ENCODE measurements around the gene CLRN1.

Gene CLRN1

DNA sequence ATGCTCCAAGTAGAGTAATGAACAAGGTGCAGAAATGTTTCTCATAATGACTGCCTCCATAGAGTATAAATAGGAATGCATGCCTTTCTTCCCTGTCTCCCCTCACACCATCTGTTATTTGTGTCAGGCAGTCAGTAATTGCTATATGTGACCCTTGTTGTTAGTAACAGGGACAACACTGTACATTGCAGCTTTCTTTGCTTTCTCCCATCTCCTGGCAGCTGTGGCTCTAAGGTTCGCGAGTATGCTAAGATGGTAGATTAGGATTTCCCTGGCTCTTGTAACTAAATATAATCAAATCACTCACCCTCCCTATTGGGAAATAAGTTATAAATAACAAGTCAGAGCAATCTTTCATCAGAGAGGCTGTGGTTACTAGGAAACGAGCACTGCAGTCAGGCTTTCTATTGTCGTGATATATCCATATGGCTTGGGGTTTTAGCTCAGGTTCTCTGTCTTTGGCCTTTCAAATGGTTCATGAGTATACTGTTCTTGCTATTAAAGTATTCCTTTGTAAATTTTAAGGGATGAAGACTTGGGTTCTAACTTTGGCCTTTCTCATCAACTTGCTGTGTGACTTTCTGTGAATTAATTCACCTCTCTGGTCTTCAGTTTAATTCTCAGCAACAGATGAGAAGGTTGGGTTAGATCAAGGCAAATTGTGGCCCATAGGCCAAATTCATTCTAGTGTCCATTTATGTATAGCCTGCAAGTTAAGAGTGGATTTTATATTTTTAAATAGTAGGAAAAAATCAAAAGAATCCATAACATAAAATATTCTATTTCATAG, 59.2 kb downstream of the CLRN1 start:
- DNase-seq: no peak

DNA sequence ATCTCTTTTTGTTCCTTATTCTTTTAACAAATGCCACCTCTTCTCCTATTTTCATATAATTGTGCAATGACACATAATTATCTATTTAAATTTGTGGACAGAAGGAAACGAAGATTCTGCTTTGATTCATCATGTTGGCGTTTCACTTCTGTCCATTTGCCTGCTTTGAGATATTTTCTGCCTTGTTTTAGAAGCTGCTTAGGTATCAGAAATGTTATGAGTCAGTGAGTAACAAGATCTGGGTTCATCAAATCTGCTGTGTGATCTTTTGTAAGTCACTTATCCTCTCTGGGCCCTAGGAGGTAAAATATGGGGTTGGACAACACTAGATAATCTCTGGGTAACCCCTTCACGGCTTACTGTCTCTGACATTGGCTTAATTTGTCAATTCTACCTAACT, 60.0 kb downstream of the CLRN1 start:
- no peak for DNase-seq

DNA sequence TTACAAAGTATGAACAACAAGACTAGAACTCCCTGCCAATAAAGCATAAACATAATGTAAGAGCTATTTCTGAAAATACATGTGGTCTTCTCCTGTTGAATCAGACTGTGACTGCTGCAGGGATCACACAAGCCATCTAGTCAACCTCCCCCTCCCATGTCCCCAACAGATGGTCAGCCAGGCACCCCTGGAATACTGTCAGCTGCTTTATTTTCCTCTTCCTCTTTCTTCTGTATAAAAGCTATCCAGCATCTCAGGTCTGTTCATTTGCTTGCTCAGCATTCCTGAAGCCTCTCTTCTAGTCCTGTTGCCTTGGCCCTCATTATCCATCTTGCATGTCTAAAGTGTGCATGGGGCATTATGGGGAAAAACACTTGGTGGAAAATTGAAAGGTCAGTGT, 60.8 kb downstream of the CLRN1 start:
- no peak for DNase-seq

DNA sequence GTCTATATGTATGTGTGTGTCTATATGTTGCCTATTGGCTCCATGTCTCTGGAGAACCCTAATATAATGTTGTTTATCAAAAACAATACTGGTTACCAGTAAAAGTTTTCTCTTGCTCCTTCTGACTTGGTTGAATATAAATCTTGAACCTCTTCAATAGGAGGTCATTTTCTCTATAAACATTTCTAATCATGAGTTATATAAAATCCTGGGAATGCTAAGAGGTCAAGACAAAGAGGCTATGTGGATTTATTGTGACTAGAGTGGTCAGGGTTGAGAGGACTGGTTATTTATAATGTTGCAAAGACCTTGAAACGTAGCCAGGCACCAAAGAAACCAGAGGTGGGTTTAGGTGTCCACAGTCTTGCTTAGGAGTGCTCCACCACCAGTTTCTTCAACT, 66.1 kb downstream of the CLRN1 start:
- DNase-seq: no peak

DNA sequence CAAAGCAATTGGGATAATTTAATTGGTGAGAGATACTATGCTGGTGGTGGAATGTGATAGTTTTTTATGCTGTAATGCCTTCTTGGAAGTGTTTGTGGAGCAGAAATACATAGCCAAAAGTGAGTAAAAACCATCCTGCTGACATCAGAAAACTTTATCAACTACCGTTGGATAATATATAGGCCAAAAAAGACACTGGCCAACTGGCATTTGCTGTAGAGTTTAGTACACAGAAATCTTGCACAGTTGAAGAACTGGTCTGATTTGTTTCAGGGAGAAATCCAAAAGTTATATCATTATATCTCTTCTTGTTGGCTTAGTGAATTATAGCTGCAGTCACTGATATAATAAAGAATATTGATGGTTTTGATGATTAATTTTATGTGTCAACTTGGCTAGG, 66.8 kb downstream of the CLRN1 start:
- no peak for DNase-seq

DNA sequence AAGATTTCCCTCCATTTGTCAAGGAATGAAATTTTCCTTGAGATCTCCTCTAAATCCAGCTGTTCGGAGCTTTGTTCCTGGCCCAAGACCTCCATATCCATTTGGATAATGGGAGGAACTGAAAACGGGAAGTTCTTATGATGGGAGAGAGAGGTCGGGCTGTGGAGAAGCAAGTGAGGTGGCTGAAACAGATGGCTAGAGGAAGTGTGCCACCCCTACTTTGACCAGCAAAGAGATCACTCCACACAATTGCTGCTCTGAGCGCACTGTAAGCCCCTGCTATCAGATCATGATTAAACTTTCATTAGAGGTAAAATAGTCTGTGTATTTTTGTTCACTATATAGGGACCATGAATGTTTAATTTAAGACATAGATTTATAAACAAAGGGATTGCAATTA, 67.2 kb downstream of the CLRN1 start, which contains the start of gene MINDY4B:
MINDY4B (minus strand) TSS at position 101 of the 400 bp plus-strand sequence; CDS start at position 101, 0 bp downstream.
- DNase-seq: no peak

DNA sequence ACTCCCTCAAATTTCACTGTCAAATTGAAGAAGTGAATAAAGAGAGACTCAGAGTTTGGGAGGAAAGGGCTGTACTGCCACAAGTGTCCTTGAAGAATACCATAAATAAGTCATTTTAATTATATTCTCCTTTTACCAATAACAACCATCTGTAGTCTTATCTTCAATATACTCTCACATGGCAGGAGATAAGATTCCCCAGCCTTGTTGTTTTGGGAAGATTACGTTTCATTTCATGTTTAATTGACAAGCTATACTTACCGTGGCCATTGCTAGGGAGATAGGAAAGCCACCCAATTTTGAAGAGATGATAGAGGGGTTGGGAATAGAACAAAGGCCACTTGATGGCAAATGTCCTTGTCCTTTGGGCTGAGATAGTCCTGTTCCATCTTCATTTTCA, 69.5 kb downstream of the CLRN1 start:
- DNase-seq: no peak

DNA sequence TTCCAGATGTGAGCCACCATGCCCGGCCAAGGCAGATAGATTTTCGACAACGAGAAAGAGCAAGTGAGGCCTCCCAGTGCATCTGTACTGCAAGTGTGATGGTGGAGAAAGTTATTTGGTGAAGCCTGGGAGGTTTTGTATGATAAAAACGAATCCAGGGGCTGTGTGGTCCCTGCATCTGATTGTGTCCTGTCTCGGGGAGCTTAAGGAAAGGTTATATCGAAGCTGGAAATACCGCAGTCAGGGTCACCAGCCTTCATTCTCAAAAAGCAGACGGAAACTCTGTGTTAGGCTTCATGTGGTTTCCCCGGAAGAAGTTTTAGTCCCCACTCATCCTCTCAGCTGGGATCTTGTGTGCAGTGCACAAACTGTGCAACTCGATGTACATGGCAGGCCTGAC, 70.7 kb downstream of the CLRN1 start:
- DNase-seq: no peak

DNA sequence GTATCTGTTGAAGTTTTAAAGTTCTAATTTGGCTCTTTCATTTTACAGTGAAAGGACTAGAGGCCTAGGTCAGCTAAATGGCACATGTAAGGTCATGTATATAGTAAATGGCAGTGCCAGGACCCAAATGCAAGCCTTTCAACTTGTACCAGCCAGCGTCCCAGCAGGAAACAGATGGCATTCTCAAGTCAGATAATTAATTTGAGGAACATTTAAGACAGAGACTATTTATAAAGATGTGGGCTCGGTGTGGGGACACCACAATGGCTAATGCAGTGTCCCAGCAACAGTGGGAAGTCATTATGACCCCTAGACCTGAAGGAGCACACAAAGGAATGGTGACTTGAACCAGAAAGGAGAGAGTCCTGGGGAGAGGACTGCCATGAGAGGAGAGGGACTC, 73.4 kb downstream of the CLRN1 start:
- DNase-seq: no peak

DNA sequence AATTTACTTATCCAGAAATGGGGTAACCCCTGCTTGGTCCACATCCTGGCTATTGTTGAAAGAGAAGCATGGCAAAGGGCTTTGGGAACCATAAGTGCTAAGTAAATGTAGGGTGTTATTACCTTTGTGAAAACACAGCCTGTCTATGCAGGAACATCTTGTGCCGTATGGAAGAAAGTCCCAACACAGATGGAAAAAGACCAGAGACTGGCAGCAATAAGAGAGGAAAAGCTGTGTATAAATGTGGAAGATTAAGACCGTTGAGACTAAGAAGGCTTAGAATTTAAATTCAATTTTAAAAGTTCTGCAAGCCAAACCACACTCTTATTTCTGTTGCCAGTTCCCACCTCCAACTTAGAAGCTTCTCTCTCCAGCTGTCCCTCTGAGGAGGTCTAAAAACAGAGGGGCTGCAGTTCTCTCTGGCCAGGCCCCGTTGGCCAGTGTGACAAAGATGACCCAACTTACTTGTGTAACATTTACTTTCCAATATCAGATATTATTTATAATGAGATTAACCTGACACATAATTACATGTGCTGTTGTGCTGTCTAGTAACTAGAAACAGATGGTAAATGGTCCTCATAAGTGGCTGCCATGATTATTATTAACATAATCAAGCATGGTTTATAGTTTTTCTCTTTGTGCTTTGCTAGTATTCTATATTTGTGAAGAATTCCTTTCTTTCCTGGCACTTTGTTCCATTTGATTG, 74.3 kb downstream of the CLRN1 start:
- no peak for DNase-seq

DNA sequence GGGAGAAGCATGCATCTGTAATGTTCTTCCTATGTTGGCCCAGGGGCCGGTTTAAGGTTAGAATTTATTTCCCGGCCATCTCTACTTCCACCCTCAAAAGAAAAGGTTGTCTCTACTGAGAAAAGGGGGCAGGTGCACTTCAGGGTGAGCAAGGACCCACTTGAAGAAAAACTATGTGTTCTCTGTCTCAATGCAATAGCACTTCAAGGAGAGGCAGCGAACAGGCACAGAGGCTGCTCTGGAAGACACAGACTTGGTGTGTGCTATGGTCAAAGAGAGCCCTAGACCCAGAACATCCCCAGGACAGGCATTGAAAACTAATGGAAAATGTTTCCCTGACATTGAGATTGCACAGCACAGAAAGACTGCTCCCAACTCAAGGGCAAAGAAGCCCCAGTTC, 74.9 kb downstream of the CLRN1 start:
- no peak for DNase-seq

DNA sequence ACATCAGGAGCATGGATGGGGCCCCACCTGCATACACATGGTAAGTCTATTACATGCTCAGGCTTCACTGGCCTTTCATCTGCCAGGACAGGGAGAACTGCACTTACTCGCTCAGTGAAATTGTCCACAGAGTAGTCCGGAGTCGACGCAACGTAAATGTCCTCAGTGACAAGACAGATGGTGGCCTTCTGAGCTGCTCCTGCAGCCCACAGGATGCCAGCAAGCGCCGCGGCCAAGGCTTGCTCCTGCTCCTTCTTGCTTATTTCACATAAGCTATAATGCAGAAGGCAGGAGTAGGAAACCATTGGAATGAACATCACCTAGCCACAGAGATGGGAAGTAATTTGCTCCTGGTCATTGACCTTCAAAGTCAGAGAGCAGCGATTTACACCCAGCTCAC, 81.7 kb downstream of the CLRN1 start:
- DNase-seq: no peak

DNA sequence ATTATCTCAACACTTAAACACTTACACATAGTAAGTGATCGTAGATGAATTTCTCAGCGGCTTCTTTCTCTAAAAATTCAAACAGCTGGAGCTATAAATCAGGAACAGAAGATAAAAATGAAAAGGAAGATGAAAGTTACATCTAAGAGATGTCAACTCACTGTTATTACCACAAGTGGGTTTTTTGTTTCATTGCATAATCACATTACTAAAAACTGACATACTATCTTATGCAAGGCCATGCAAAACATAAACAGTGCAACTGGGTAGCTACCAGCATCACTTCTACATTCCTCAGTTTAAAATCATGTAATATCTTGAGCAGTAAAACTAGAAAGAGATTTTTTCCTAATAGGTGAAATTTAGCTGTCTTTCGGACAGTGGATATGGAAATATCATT, 82.2 kb downstream of the CLRN1 start:
- DNase-seq: no peak

DNA sequence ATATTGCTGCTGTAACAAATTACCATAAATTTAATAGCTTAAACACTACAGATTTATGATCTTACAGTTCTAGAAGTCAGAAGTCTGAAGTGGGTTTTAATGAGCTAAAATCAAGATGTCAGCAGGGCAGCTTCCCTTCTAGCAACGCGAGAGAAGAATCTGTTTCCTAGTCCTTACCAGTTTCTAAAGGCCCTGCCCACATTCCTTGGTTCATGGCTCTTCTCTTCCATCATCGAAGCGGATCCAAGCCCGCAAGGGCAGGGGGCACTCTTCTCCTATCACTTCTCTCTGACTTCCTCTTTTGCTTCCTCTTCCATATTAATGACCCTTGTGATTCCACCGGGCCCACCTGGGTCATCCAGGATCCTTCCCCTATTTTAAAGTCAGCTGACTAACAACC, 83.4 kb downstream of the CLRN1 start:
- no peak for DNase-seq

DNA sequence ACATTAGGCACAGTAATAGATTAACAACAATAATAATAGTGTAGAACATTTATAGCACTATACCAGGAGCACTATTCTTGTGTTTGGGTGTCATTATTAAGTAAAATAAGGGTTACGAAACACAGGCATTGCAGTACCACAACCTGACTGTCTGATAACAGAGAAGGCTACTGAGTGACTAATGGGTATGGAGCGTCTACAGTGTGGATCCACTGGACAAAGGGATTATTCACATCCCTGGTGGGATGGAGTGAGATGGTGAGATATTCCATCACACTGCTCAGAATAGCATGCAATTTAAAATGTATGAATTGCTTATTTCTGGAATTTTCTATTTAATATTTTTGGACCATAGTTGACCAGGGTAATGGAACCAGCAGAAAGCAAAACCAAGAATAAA, 85.5 kb downstream of the CLRN1 start:
- DNase-seq: no peak

DNA sequence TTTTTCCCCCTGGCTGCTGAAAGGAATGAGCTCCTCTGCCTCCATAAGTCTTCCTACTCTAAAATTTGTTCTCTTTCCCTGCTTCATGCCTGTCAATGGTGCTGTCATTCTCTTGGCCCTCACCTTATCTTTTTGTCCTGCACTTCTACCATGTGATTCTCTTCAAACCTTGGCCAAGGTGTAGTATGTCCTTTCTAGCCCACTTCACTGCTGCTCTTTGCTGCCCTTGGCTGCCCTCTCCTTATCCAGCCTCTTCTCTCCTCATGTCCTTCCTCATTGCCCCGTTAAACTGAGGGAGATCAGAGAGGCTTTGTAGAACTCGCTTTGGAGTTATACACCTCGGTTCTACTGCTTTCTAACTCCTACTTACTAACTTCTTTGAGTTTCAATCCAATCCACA, 87.0 kb downstream of the CLRN1 start:
- no peak for DNase-seq

DNA sequence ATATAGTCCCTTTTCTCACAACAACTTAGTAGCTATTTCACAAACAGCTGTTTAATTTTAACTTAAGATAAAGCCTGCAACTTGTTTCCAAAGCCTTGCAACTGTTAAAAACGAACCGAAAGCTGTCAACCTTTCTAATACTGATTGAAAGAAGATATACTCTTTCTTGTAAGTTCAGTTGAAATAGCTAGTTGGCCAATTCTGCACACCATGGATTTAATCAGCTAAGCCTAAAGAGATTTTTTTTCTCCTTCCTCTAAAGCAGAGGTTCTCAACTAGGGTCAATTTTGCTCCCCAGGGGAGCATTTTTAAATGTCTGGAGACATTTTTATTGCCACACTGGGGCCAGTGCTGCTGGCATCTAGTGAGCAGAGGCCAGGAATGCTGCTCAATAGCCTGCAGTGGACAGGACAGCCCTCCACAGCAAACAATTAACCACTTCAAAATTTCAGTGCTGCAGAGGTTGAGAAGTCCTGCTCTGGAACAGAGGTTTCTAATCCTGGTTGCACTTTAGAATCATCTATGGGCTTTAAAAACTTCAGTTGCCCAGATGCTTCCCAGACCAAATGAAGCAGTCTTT, 93.4 kb downstream of the CLRN1 start:
- no peak for DNase-seq

DNA sequence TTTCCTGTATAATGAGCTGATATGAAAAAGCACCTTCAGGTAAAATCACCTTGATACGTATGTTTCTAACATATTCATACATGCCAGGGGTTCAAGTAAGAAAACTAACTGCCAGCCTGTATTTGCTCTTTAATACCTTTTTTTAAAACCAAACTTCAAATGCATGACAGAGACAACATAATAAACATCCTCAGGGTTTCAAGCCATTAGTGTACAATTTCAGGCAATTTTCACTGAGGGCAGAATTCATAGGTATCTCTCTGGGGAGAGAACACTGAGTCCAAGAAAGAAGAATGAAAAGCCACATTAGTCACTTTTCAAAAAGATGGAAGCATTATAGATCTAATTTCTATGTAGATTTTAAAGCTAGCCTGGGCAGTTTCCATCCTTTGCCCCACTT, 94.2 kb downstream of the CLRN1 start:
- no peak for DNase-seq

DNA sequence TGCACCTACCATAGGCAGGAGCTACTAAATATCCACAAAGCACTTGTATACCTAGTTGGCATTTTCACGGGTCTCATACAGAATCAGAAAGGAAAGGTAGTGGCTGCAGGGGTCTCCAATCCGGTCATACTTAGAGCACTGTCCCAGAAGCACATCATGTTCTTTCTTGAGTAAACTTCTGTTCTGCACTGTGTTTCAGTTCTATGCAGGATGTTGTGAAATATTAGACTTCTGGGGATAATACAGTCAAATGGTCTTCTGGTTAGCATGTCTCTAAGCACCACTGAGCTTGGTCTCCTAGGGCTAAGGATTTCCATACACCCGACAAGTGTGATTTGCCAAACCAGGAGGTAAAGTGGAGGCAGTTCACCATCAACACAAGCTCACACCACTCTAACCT, 95.2 kb downstream of the CLRN1 start:
- no peak for DNase-seq

DNA sequence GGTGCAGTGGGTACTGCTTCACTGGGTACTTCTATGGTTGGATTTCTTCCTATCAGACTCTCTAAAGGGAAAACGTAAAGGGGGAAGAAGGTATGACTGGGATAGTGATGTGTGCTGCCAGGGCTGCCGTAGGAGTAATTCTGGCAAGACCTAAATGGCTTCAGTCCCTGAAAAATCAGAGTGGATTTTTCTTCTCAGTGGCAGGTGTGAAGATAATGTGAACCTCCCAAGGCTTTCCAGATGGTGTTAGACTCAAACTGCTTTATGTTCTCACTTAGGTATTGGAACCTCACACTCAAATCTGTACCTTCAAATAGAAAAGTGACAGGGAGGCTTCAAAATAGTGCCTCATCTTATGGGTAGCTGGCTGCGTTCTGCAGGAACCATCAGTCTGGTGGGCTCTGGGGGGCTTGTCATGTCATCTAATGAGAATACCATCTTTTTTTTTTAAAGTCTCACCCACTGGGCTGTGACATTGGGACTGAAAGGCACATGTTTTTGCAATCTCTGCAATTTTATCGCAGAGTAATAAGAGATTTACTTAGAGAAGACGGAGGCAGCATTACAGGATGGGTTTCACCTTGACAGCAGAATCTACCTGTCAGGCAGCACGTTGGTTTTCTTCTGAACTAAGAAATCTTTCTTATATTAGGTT, 95.8 kb downstream of the CLRN1 start:
- no peak for DNase-seq
